ENCODE measurements around the gene BMP15. TPM values are rescaled to one million over a fixed set of nuclear protein-coding genes. Genes with fewer than 3 reads are reported as not detected.

Gene BMP15
- total RNA-seq, 2 donors from 2014 or later: not detected

Other genes starting within 250 kb of the BMP15 start
- gene SHROOM4, start 96.5 kb upstream of the BMP15 start, total RNA-seq: 10 to 100 TPM in 1 of 2 donors, 1 to 10 TPM in 1; 8.0 to 11.5 TPM

Data from posterior vena cava (tissue), 2 donors.